Stimulated activated naive CD4-positive, alpha-beta T cell treated with Interleukin-2 at 50 U/mL for 16 hours (primary cell): ENCODE data around the gene BMPR1B.
"Not testable (repeated sequence)": the region's sequence is repeated elsewhere in the genome, so short reads cannot be mapped to it uniquely, and the experiment has no call there.

ENCODE experiments used
- DNase-seq: peaks from one replicate; lab custom pipeline; 2025; lab: John Stamatoyannopoulos, UW

BMPR1B gene

GRCh38 chr4:95142932-95143331 lies 385.2 kb downstream of the BMPR1B start:
- DNase-seq: no peak

DNA sequence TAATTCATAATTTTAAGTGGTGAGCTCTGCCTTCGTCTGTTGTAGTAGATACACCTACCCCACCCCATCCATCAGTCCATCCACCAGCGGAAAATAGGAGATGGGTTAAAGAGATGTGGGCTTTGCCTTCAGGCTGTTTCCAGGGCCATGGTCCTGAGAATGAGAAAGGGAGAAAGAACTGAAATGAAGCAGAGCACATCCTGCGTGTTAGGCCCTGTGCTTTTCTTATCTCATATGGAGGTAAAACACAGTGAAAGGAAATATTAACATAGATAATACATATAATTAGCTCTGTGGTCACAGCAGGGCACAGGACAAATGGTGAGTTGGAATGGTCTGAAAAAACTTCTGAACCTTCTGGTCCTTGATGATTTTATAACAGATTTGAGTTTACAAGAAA lies 393.5 kb downstream of the BMPR1B start:
- DNase-seq: no peak

- no peak for DNase-seq
These were observed 395.4 kb downstream of the BMPR1B start for GRCh38 chr4:95153182-95153581.

DNA sequence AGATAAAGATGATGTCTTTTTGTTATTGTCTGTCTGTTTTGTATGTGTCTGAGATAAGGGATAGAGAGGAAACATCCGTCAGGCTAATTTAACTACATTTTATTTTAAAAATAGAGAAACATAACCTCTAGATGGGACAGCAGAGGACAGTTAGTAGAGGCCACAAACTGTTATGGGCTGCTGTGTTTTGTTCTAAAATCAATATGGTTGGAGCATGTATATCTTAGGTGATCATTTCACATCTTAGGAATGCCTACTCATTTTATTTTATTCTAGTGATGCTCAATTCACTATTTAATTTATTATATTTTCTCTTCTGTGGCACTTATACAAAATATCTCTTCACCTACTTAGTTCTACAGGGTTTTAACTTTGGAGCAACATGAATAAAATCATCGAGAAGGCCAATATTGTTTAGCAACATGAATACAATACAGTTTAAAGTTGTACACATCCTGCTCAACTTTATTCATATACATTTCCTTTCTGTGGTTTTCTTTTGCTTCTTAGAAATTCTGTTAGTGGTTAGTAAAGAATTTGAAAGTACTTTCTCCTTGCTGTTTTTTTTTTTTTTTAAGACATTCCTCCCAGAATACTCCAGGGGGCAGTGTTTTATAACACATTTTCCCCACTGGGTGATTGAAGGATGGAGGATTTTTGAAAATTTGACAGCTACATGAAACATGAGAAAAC lies 398.1 kb downstream of the BMPR1B start:
- no peak for DNase-seq

- DNase-seq: no peak
These were observed 398.7 kb downstream of the BMPR1B start for GRCh38 chr4:95156452-95156765.

- DNase-seq: no peak
These were observed 399.8 kb downstream of the BMPR1B start for GRCh38 chr4:95157596-95157995.

- no peak for DNase-seq
These were observed 400.3 kb downstream of the BMPR1B start for GRCh38 chr4:95158045-95158444.

DNA sequence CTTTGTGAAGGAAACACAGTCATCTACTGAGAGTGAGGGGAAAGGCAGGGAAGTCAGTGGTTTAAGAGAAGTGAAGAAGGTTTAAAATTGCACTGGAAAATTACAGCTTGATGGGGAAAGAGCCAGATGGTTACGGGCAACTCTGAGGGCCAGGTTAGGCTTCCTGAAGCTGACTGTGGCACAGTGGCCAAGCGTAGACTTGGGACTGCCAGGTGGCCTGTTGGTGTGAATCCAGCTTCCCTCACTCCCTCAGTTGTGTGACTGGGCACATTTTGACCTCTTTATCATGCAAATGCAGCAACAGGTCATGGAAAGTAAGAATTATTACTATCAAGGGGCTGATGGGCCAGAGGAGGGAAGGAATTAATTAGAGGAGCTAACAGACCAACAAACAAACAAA lies 400.9 kb downstream of the BMPR1B start:
- DNase-seq: no peak

DNA sequence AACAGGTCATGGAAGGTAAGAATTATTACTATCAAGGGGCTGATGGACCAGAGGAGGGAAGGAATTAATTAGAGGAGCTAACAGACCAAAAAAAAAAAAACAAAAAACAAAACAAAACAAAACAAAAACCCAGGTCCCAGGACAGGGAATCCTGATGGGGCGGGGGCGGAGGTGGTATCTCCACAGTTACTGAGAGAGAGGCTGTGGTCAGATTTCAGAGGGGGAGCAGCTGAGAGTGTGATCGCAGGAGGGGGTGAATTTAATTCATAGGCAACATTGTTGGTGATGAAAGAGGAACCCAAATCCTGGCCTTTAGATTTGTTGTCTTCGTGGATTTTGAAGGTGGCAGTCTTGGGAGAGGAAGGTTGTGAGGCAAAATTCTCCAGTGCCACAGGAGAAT lies 401.6 kb downstream of the BMPR1B start:
- DNase-seq: no peak

DNA sequence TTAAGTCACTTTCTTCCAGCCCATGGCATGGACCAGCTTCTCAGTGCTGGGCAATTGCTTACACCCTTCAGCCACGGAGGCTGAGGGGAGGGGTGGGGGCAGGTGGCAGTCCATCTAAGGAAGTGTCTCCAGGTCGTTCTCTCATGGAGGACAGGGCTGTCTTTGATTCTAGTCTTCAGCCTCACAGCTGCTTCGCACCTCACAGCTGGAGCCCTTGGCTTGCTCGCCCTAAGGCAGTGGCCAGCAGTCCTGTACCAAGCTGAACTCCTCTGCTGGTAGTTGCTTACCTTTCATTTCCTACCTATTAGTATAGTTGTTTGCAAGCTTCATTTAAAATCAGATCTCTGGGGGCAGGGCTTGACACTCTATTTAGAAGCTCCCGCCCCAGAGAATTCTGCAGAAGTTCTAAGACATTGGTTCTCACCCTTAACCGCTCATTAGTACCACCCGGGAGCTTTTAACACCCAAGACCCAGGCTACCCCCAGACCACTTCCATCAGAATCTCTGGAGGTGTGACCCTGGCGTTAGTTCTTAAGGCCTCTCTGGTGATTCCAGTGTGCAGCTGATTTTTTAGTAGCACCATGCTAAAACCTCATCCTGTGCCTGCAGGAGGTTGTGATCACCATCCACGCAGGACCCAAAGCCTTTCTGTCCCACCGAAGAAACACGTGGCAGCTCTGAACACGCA lies 404.2 kb downstream of the BMPR1B start:
- no peak for DNase-seq

GRCh38 chr4:95162867-95163266 lies 405.1 kb downstream of the BMPR1B start:
- no peak for DNase-seq

DNA sequence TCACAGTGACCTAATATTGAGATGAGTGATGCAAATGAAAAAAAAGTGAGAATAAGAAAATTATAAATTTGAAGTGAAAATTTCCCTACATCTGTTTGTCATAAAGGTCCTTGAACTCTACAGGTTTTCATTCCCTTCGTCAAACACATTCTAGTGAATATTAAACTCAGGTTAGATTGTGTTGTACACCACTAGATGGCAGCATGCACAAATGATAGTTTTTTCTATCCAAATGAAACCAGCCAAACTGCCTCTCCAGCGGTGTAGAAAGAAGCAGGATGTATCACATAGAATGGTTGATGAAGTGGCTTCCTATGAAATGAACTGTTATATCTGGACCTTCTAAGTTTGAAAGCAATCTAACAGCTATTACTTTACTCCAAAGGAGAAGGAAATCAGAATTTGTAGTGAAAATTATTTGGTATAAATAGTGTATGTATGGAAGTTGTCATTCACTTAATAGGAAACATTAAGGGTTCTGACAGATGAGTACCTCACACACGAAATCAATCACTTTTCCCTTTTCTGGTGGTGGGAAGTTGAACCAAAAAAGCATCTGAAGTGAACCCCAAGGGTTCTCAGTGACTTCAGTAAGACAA lies 408.3 kb downstream of the BMPR1B start:
- DNase-seq: no peak

DNA sequence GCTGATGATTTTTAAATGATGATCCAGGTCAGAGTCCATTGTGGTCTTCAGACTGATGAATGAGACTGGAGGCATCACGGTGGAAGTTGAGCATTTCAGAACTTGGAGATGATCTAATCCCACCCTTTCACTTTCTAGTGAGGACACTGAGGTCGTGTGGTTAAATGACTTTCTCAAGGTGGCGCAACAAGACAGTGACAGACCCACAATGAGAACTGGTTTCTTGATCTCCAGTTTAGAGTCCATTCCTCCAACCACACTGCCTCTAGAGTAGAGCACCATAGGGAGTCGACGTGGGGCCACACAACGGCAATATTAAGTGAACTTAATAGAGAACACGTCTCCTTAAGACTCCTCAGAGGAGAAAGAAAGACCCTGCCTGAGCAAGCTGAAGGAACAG lies 410.1 kb downstream of the BMPR1B start:
- DNase-seq: no peak

DNA sequence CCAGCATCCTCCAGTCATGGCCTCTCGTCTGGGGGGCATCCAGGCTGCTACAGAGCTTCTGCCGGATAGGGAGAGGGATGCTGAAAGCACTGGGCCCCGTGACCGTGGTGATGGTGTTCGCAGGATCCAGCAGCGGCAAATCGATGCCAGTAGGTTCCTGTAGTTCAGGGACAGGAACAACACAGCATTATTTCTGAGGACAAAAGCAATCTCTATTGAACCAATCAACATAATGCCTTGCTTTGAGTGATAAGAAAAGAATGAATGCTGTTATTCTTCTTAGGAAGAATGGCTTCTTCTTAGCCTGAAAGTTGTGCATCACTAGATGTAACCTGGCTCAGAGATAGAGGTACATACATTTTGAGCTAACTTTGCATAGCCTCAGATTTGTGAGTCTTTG lies 412.4 kb downstream of the BMPR1B start:
- DNase-seq: no peak

- not testable (repeated sequence) for DNase-seq
These were observed 413.6 kb downstream of the BMPR1B start for GRCh38 chr4:95171377-95171776.

DNA sequence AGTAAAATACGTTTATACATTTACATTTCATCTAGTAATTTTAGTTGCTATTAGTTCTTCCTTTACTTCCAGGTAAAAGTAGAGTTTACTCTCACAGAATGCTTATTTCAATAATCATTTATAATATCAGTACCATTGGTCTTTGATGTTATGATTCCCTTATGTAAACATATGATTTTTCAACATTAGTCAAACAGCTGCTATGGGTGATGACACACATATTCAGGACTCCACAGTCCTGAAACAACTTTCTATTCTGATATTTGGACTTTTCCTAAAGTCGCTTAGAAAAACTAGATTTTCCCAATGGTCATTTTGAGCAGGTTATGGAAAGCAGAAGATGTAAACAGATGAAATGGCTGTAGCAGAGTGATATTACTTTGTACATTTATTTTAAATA lies 421.2 kb downstream of the BMPR1B start:
- no peak for DNase-seq

GRCh38 chr4:95180531-95181242 lies 422.9 kb downstream of the BMPR1B start:
- DNase-seq: no peak

DNA sequence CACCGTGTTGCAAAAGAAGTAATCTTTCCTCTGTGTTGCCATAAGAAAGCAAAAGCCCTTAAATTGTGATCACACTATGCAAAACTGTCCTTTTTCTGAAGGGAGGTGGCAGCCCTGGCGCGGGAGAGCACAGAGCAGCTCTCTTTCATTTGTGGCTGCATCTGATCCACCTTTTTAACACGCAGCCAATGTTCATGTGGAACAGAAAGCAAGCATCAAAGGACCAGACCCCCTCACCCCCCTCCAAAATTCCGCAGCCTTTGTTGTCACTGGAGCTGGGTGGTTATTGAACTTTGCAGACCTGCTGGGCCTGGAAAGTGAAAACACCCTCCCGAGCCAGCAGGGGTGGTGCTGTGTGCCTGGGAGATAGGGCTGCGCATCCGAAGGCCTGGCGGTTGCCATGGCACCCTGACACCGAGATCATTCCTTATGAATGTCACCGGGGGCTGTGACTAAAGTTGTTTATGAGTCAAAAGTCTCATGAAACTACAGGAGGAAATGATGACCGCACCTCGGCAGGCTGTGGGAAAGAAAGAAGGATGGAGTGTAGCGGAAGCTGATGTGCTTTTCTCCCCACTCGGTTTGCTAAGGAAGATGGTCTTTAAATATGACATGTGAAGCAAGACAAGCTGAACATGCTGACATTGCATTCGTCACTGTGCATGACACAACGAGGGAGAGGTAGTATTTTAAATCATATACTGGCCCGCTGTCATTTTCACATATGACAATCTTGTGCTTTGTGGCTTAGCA lies 423.7 kb downstream of the BMPR1B start:
- peak; percentile 1 for DNase-seq

- DNase-seq: no peak
These were observed 424.2 kb downstream of the BMPR1B start for GRCh38 chr4:95181996-95182306.

DNA sequence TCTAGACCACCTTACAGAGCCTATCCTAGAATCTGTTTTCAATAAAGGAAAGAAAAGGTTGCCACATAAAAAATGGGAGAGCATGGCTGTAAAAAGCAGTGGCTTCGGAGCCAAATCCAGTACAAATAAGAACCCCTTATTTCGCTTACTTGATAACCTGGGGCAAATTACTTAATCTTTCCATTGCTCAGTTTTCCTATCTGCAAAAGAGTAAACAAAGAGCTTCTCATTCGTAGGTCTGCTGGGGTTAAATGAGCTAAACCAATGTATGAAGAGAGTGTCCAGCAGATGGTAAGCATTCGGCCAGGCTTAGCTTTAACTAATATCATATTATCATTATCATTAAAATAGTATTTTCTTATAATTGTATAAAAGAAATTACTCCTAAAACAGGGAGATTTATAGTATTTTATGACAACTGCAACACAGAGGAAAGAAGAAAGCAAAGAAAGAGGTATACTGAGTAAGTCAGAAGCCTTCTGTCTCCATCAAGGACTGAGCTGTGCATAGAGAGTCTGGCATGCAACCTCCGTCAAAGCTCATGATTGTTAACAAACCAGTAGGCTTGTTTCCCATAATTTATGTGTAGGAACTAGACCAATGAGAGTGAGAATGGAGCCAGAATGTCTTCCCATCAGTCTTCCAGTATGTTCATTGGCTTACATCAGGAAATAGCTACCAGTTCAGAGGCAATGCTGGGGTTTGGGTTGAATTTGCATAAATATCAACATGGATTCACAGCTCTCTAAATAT lies 426.1 kb downstream of the BMPR1B start:
- DNase-seq: no peak

DNA sequence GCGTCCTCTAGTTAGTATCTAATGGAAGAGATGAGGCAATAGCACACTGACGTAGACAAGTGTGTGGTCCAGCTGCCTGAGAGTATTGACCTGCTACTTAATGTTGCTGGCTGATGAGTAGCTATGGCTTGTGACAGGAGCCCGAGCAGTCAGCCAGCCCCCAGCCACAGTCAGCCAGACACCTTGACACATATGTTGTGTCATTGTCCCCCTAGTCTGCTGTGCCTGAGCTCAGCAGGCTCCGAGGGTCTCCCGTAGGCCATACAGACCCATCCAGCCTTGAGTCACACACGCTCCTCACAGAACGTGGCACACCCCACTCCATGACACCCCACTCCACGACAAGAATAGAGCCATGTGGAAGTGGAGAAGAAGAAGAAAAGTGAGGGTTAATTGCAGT lies 428.9 kb downstream of the BMPR1B start:
- no peak for DNase-seq
